ENCODE measurements around the gene PIGU.
"Not testable (repeated sequence)": the region's sequence is repeated elsewhere in the genome, so short reads cannot be mapped to it uniquely, and the experiment has no call there.

Gene PIGU

DNA sequence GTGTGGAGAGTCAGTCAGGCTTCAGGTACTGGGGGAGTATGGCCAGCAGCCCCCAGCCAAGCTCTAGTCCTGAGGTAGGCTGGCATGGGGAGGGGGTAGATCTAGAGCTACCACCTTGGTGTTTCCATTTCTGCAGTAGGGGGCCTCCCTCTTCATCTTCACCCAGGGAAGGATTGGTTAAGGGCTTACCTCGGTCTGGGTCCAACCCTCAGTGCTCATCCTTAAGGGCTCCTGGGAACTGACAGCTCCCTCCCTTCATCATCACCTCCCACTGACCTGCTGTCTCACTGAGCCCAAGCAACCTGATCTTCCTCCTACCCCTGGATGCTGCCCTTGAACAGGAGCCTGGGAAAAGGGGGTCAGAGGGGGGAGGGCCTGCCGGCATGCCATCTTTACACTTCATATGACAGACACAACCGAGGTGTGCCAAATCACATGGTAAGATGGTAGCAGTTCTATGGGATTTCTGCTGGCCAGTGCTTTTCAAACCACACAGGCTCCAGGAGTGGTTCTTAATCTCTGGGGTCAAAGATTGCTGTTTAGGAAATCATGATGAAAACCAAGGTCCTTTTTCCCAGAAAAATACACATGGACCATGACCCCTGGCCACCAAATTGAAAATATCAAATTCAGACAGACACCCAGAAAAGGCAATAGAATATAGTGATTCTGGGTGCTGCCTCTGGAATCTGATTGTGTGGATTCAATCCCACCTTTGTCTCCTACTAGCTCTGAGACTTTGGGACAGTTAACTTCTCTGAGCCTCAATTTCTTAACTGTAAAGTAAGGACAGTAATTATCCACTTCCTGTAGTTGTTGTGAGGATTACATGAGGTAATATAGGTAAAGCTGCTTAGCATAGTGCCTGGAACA is 30.3 kb upstream of the PIGU start:
- DNase-seq: no peak

DNA sequence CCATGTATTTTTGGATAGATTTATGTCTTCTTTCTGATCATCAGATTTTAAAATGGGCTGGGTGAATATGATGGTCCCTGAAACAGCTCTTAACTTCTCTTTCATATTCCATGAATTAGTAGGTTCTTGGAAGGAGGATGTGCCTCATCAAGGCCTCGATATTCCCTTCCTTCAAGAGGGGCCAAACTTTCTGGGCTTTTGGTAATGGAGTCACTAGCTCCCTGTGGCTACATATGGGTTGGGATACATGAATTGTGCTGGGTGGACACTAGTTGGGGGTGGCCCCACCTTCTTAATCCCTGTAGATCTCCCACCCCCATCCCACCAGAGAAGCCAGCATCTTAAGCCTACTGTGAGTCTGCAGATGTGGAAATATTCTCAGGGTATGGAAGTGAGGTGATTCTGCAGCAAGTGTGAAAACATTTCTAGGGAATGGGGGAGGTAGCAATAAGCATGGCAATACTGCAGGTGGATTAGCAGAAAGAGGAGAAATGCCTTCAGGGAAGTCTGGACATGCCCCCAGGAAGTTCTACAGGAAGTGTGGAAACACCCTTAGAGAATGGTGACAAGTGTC is 29.5 kb upstream of the PIGU start:
- no peak for DNase-seq

DNA sequence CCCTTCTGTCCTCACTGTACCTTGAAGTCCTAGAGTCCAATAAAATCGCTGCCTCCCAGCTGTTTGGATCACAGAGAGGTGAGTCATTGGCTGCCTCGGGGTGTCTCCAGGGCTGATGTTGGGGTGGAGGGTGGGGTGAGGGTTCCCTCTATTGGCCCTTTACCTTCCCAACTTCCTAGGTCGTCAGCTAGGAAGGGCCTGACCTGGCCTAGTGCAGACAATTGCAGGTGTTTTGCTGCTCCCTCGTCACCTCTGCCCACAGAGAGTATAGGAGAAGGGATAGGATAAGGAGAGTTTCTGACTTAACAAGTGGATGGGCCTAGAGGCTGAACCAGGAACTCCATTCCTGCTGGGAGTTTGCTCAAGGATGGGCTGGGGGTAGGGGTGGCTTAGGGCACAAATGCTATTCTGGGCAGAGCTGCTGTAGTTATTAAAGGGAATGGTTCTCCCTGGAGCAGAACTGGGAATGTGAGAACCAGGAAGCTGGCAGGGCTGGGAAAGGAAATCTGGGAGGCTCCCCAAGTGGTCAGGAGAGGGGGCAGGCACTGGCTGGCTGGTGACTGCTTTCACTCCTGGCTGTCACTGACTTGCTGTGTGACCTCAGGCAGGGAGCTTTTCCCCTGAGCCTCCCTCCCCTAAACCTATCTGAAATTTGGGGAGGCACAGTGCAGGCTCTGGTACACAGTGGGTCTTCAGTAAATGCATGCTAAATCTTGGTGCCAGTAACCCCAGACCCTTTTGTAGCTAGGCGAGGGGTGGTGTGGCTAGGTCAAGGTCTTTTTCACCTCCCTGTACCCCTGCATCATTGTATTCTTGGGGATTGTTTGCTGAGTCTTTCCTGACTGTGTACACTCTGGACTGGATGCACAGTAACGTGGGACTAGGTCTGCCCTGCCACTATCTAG is 28.8 kb upstream of the PIGU start:
- DNase-seq: no peak

DNA sequence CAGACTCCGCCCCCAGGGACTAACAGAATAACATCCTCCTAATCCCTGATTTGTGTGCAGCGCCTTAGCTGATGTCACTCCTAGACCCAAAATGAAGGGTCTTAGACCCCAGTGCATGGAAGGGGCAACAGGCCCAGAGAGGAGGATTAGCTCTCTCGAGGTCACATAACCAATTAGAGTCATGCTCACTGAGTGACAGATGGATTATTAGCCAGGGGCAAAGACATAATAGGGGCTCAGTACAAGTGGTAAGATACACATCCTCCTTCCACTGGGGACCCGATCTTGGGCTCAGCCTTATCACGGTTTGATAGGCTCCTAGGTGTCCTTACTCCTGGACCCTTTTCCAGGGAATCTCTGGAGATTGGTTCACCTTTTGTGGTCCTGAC is 28.1 kb upstream of the PIGU start:
- DNase-seq: no peak

DNA sequence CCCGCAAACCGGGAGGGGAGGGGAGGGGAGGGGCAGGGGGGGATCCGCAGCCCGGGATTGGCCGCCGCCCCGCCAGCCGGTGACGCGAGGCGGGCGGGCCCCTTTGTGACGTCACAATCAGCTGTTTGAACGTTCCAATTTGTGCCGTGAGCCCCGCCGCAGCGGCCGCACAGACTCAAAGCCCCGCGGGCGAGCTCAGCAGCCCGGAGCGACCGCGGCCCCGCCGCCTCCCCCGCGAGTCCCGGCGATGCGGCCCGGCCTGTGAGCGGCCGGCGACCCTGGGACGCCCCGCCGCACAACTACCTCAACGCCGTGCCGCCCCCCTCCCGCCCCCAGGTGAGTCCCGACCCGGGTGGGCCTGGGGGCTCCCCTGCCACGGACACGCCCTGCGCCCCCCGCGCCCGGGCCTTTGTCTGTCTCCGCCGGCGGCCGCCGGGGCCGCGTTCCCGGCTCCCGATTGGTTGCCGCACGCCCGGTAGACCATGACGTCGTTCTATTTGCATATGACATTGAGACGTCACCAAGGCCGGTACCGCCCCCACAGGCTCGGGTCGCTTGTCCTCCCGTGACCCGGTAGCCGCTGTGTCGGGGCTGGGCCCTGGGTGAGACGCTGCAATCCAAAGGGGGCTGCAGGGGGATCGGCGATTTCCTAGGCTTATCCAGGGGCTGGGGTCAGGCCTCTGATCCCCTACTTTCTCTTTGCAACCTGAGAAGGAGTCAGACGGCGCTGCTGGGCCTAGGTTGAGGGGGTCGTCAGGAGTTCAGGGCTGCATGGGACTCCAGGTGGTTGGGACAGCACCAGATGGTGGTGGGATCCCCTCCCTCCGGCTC is 27.5 kb upstream of the PIGU start, which contains the start of gene TP53INP2:
Gene TP53INP2 (plus strand): TSS at position 168 of the 831 bp plus-strand sequence. CDS start 4,396 bp downstream, outside the sequence.
- DNase-seq: peak; percentile 93

DNA sequence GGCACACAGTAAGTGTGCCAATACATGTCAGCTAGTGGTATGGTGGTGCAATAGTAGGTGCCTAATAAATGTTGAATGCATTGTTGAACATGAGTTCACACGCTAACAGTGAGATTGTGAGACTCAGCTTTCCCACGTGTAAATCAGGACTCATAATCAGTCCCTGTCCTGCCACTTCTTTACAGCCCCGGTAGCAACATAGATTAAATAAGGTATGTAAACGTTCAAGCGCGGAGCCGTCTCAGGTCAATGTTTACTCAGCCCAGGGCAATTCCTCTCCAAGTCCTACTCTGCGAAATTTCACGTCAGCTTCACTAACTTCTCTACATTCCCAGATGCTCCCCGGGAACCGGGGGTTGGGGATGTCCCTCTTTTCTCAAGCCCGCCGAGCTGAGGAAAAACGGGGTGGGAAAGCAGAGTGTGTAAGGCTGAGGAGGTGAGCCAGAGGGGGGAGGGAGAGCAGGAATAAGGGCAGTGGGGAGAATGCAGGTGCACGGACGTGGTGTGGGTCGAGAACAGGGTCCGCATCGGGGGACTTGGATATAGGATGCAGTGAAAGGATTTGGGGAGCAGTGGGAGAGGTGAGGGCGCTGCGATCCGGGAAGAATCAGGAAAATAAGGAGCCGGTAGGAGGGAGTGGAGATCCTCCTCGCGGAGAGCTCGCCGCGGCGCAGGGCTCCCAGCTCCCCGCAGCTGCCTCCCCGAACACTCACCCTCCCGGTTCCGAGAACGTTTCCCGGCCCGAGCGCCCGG is 26.7 kb upstream of the PIGU start:
- peak in 1 of 2 donors; percentile 24 for DNase-seq

DNA sequence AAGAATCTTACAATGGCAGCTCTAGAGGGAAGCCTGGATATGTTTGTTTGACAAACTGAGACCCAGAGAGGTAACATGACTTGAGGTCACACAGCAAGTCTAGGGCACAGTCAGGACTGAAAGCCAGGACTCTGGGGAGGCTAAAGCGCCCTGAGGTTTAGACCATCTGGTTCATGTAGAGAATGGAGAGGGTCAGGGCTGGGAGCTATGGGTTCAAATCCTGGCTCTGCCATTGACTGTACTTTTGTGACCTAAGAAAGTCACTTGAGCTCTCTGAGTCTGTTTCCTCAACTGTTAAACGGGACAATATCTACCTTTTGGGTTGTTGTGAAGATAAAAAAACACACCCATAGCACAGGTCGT is 26.1 kb upstream of the PIGU start:
- no peak for DNase-seq

DNA sequence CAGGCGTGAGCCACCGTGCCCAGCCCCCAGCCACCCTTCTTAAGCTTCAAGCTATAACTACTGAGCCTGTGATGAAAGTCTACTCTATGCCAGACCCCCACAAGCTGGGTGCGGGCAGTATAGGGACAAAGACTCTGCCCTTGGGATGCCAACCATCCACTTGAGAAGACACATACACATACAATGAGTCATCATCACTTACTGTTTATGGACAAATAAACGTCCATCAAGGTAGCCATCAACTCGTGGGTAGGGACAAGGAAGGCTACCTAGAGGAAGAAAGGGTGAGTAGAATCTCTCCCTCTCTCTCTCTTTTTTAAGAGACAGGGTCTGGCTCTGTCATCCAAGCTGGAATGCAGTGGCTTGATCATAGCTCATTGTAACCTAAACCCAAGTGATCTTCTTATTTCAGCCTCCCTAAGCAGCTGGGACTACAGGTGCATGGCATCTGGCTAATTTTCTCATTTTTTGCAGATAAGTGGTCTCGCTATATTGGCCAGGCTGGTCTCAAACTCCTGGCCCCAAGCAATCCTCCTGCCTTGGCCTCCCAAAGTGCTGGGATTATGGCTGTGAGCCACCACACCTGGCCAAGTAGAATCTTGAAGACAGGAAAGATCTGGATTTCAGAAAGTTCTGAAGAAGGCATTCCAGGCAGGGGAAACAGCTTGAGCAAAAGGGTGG is 24.7 kb upstream of the PIGU start:
- no peak for DNase-seq

DNA sequence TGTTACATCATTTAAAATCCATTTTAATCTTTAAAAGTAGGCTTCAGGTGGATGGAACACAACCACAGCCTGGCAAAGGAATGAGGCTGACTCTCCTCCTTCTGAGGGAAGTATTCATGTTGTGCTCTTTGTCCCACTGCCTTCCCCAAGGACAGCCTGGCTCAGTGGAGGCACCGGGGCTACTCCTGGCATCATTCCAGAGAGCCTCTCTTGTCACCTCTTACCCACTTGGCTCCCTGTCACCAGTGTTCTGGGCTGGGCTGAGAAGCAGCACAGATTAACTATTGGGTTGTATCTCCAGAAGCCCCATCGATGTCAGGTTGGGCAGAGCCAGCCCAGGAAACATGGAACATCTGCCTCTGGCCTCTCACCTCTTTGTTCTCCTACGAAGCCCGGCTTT is 16.5 kb upstream of the PIGU start:
- no peak for DNase-seq

DNA sequence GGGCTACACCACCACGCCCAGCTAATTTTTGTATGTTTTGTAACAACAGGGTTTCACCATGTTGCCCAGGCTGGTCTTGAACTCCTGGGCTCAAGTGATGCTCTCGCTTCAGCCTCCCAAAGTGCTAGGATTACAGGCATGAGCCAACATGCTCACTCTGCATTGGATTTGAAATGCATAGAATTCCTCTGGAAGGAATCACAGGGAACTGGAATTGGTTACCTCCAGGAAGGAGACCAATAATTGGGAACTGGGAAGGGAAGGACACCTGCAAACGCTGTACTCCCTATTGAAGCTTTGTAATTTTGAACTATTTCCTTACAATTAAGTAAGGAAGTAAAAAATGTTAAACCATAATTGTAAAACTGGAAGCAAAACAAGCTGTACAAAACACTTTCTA is 14.9 kb upstream of the PIGU start:
- DNase-seq: no peak

DNA sequence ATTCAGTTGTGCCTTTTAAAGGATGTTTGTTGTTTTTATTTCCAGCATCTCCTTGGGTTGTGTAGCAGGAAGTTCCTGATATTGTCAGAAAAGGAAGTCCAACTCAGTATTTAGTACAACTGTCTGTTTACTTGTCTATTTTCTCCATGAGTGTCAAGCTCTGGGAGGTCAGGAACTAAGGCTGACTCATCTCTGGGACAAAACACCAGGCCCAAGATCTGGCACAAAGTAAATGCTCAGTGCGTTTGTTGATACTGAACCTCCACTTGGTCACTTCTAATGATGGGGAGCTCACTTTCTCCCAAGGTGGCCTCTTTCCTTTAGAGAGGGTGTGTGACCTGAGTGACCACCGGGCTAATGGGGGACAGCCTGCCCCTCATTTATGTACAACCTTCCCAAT is 12.6 kb upstream of the PIGU start:
- no peak for DNase-seq

DNA sequence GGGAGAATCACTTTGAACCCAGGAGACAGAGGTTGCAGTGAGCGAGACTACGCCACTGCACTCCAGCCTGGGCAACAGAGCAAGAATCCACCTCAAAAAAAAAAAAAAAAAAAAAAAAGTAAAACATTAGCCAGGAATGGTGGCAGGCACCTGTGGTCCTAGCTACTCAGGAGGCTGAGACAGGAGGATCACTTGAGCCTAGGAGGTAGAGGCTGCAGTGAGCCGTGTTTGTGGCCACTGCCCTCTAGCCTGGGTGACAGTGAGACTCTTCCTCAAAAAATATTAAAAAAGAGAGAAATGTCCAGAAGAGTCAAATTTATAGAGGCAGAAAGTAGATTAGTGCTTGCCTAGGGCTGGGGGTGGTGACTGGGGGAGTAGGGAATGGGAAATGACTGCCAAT is 6.8 kb upstream of the PIGU start:
- DNase-seq: no peak

DNA sequence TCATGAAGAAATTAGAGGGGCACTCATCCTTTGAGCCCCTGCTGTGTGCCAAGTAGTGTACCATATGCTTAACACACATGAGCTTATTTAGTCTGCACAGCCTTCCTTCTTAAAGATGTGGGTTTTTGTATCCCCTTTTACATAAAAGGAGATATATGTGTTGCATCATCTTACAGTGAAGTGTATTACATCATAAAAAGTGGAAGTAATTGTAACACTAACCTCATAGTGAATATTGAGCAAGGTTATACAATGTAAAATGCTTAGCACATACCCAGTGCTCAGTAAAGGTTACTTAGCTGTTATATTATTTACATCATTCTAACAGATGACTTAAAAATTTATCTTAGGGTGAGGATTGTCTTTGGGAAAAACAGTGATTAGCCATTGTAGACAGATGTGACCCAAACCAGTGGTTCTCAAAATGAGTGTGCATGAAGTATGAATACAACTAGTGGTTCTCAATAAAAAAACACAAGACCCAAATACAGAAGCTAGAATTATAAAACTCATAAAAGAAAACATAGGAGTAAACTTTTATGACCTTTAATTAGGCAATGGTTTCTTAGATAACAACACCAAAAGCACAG is 3.8 kb upstream of the PIGU start:
- no peak for DNase-seq

DNA sequence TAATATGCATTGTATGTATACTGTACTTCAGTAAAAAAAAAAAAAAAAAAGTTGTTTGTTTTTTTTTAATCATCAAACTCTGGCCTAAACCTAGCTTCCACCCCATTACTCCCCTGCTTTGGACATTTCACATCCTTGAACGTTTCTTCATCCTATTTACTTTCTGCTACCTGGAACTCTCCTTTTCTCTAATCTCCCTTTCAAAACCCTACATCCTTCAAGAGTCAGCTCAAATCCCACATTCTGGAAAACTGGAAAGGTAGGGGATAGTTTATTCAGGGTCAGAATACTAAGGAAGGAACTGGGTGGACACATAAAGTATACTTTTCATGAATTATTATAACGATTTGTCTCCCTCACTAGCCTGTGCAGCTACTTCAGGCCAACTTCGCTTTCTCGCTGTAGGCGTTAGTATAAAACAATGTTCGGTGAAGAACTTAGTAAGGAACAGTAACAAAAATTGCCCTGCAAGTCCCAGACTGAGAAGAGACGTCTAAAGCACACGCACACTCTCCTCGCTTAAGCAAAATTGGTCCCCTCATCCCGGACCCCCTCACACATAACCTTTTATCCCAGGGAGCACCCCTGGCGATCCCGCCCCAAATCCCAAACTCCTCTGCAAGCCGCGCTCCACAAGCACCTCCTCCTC is 775 bp downstream of the PIGU start:
- no peak for DNase-seq

DNA sequence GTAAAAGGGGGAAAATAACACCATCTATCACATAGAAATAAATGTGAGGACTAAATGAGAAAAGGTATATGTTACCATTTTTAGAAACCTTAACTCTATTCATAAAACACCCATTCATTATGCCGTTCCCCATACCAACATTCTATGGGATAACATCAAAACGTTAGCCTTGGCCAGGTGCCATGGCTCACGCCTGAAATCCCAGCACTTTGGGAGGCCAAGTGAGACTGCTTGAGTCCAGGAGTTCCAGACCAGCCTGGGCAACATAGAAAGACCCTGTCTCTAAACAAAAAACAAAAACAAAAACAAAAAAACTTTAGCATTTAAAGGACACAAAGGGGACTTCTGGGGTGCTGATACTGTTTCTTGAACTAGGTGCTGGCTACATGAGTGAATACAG is 1.3 kb downstream of the PIGU start:
- DNase-seq: no peak

DNA sequence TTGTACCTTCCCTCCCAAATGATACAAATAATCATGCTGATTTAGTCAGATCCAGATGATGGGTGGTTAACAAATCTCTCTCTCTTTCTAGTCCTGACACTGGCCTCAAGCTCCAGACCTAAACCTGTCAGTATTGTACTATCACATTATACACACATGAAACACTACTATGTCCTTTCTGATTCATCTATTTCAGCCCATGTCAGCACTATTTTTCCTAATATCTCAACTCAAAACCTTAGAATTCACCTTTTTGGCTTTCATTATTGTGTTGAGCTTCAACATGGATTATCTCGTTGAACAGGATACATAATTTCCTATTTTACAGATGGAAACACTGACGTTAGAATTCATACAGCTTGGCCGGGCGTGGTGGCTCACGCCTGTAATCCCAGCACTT is 3.5 kb downstream of the PIGU start:
- DNase-seq: no peak

DNA sequence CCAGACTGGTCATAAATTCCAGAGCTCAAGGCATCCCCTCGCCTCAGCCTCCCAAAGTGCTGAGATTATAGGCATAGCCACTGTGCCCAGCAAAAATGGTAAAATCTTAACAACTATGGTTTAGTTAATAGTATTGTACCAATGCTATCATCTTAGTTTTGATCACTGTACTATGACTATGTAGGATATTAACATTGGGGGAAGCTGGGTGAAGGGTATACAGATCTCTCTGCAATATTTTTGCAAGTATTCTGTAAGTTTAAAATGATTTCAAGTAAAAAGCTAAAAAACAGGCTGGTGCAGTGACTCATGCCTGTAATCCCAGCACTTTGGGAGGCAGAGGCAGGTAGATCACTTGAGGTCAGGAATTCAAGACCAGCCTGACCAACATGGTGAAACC is 7.8 kb downstream of the PIGU start:
- no peak for DNase-seq

DNA sequence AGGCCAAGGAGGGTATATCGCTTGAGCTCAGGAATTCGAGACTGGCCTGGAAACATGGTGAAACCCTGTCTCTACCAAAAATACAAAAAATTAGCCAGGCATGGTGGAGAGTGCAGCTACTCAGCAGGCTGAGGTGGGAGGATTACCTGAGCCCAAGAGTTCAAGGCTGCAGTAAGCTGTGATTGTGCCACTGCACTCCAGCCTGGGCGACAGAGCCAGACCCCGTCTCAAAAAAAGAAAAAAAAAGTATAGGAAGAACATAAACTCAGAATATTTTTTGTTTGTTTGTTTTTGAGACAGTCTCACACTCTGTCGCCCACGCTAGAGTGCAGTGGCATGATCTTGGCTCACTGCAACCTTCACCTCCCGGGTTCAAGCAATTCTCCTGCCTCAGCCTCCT is 12.1 kb downstream of the PIGU start:
- not testable (repeated sequence) for DNase-seq

DNA sequence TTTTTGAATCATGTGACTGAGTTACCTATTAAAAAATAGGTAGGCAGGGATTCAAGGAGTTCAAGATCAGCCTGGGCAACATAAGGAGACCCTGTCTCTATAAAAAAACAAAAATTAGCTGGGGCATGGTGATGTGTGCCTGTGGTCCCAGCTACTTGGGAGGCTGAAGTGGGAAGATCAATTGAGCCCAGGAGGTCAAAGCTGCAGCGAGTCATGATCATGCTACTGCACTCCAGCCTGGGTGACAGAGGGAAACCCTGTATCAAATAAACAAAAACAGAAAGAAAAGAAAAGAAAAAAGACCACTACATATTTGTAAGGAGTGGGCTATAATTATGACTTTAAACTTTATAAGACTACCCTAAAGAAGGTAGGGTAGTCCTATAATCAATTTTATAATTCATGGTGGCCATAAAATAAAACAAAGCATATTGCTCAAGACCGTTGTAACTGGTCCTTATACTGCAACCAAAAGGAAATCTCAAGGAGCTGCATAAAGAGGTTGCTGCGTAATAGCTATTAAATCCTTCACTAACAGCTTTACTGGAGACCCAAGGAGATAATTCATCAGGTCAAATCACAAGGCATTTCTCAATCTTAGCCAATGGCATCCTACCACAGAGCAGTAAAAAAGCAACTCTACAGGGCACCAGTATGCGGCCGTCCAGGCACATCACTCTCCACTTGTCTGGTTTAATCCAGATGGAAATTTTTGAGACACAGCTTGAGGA is 13.5 kb downstream of the PIGU start:
- no peak for DNase-seq

DNA sequence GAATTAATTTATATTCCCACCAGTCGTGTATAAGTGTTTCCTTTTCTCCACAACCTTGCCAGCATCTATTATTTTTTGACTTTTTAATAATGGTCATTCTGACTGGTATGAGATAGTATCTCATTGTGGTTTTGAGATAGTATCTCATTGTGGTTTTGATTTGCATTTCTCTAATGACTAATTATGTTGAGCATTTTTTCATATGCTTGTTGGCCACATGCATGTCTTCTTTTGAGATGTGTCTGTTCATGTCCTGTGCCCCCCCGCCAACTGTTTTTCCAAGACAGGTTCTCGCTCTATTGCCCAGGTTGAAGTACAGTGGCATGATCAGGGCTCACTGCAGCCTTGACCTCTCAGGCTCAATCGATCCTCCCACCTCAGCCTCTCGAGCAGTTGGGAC is 15.1 kb downstream of the PIGU start:
- not testable (repeated sequence) for DNase-seq

Data from CD4-positive, alpha-beta T cell treated with Interferon alpha-2 for 1 hour (primary cell).